Sigmoid colon (tissue), 7 donors: ENCODE results near the gene LCT. TPM values are rescaled to one million over a fixed set of nuclear protein-coding genes. Genes with fewer than 3 reads are reported as not detected.
"Not testable (repeated sequence)": the region's sequence is repeated elsewhere in the genome, so short reads cannot be mapped to it uniquely, and the experiment has no call there.

ENCODE experiments used
- DNase-seq: peaks from one replicate; pipeline ENCODE4 v3.0.0-alpha.2; 2019
- H3K27ac ChIP-seq, 4 donors: fragments of 200-600 bp; sonication (generic); one replicate each; pipeline ENCODE4 v1.5.1; 2016 to 2019; ENCODE audit warnings: mild to moderate bottlenecking in 1 of 4
- H3K27me3 ChIP-seq, 3 donors: fragments of 200-600 bp; sonication (generic); one replicate each; pipeline ENCODE4 v1.5.1; 2019; ENCODE audit warnings: mild to moderate bottlenecking in 1 of 3
- H3K36me3 ChIP-seq, 4 donors: fragments of 200-600 bp; sonication (generic); one replicate each; pipeline ENCODE4 v1.5.1; 2016 to 2019
- H3K4me1 ChIP-seq, 4 donors: fragments of 200-600 bp; sonication (generic); one replicate each; pipeline ENCODE4 v1.5.1; 2017 to 2019
- H3K4me3 ChIP-seq, 4 donors: fragments of 200-600 bp; sonication (generic); one replicate each; pipeline ENCODE4 v1.5.1; 2017 to 2019; ENCODE audit warnings: mild to moderate bottlenecking in 2 of 4, moderate library complexity in 1 of 4
- H3K9me3 ChIP-seq, 4 donors: fragments of 200-600 bp in 3 of 4; sonication (generic) in 3 of 4; one replicate each; pipeline versions ENCODE4 v1.5.1 to v1.6.1; 2013 to 2019
- CTCF ChIP-seq, 4 experiments: fragments of 450-650 bp in 3 of 4; fragments of 200-600 bp in 1 of 4; IDR thresholded peaks; one replicate each; pipeline ENCODE4 v1.5.1; 2016 to 2019; ENCODE audit warnings: antibody characterized with exemption in 4 of 4, mild to moderate bottlenecking in 3 of 4, moderate library complexity in 2 of 4
- EP300 ChIP-seq, 4 donors: sonication (generic); formaldehyde crosslinking; IDR thresholded peaks; one replicate each; pipeline ENCODE4 v1.6.1; 2017; ENCODE audit warnings: antibody characterized with exemption in 4 of 4
- POLR2A ChIP-seq, 2 donors: fragments of 450-650 bp; IDR thresholded peaks; one replicate each; pipeline ENCODE4 v1.6.1; 2016; ENCODE audit warnings: antibody characterized with exemption in 2 of 2, mild to moderate bottlenecking in 2 of 2, moderate library complexity in 2 of 2
- POLR2AphosphoS5 ChIP-seq, 4 donors: sonication (generic); formaldehyde crosslinking; IDR thresholded peaks; one replicate each; pipeline ENCODE4 v1.6.1; 2017; ENCODE audit warnings: antibody characterized with exemption in 4 of 4
- WGBS, 2 donors: extraction: QIAGEN DNeasy Blood & Tissue Kit; methylation state at CpG; one replicate each; pipeline ENCODE4 v1.1.7; 2013; 5-methylcytosine and 5-hydroxymethylcytosine counted together
- intact Hi-C: fragments of 100-400 bp; cut with DNase I; formaldehyde crosslinking; loops from one replicate; pipeline ENCODE4 v1.15.1; 2023
- polyA plus RNA-seq, 3 donors: library from polyadenylated mRNA; stranded (reverse); fragments of 200-250 nt; gene quantifications; one replicate each; pipeline ENCODE4 v1.2.3, GENCODE V29; 2013
- total RNA-seq, 4 donors: library from RNA; depleted of rRNA; stranded (reverse); fragments of >200 nt; gene quantifications; one replicate each; pipeline ENCODE4 v1.1.0, GENCODE V29; 2016
- donor health status: healthy with polysubstance abuse.
- donor health status: Bipolar disorder and iron deficiency.
- donor health status: healthy.

LCT gene
- total and polyA plus RNA-seq, 7 donors: under 0.01 to 0.23 (median 0.03) TPM; not detected in 4

- Histone ChIP-seq H3K9me3 (peaks cover 0 to 6% (median 0%) of the 10 kb centered on the region in 4 donors), H3K27me3 (no peaks in the 10 kb centered on the region), H3K36me3 (no peaks in the 10 kb centered on the region), H3K4me1 (no peaks in the 10 kb centered on the region), H3K27ac (no peak overlapping the region), H3K4me3 (no peak overlapping the region)
- TF ChIP-seq POLR2A (IDR thresholded peaks at IDR 0.05) (no peak), EP300 (IDR thresholded peaks at IDR 0.05) (no peak), CTCF (IDR thresholded peaks at IDR 0.05) (no peak), POLR2AphosphoS5 (IDR thresholded peaks at IDR 0.05) (no peak)
- 40 to 42% methylated on average over 4 of the region's 4 CpGs for WGBS, 2 donors
- intact Hi-C loops: no loop called here
- no peak for DNase-seq
Observed at GRCh38 chr2:135798762-135799161, 38.2 kb downstream of the LCT start.

- no peaks in the 10 kb centered on the region for H3K4me1 ChIP-seq
- no peak overlapping the region for H3K27ac ChIP-seq
- H3K9me3 ChIP-seq: peaks cover 0 to 6% (median 0%) of the 10 kb centered on the region in 4 donors
- H3K4me3 ChIP-seq: no peak overlapping the region
- intact Hi-C loops: no loop called here
- H3K36me3 ChIP-seq: no peaks in the 10 kb centered on the region
- DNase-seq: no peak
- H3K27me3 ChIP-seq: no peaks in the 10 kb centered on the region
- 61 to 70% methylated on average over 5 of the region's 5 CpGs for WGBS, 2 donors
- TF ChIP-seq POLR2AphosphoS5 (IDR thresholded peaks at IDR 0.05): no peak
- no peak for TF ChIP-seq POLR2A (IDR thresholded peaks at IDR 0.05)
- no peak for TF ChIP-seq EP300 (IDR thresholded peaks at IDR 0.05)
- TF ChIP-seq CTCF (IDR thresholded peaks at IDR 0.05): no peak
Observed at GRCh38 chr2:135798275-135798705, 38.7 kb downstream of the LCT start.

- Histone ChIP-seq H3K27me3 (no peaks in the 10 kb centered on the region), H3K36me3 (no peaks in the 10 kb centered on the region), H3K4me1 (no peaks in the 10 kb centered on the region), H3K9me3 (peaks cover 0 to 6% (median 0%) of the 10 kb centered on the region in 4 donors), H3K4me3 (no peak overlapping the region), H3K27ac (no peak overlapping the region)
- WGBS, 2 donors: 49 to 52% methylated on average over 22 of the region's 22 CpGs
- intact Hi-C loops: no loop called here
- TF ChIP-seq POLR2A (IDR thresholded peaks at IDR 0.05) (no peak), CTCF (IDR thresholded peaks at IDR 0.05) (peak; percentile 51 to 83 (median 64))
- peak; percentile 74 for DNase-seq
Observed at GRCh38 chr2:135797497-135798274, 39.3 kb downstream of the LCT start.

- Histone ChIP-seq H3K36me3 (no peaks in the 10 kb centered on the region), H3K27me3 (no peaks in the 10 kb centered on the region), H3K9me3 (peaks cover 0 to 6% (median 0%) of the 10 kb centered on the region in 4 donors), H3K4me3 (no peak overlapping the region), H3K4me1 (no peaks in the 10 kb centered on the region), H3K27ac (no peak overlapping the region)
- TF ChIP-seq POLR2AphosphoS5 (IDR thresholded peaks at IDR 0.05) (no peak), POLR2A (IDR thresholded peaks at IDR 0.05) (no peak), CTCF (IDR thresholded peaks at IDR 0.05) (no peak), EP300 (IDR thresholded peaks at IDR 0.05) (no peak)
- no peak for DNase-seq
- intact Hi-C loops: no loop called here
- 95 to 98% methylated on average over 8 of the region's 8 CpGs for WGBS, 2 donors
Observed at GRCh38 chr2:135796606-135797005, 40.4 kb downstream of the LCT start.

- intact Hi-C loops: not testable (repeated sequence)
Observed at GRCh38 chr2:135795641-135796040, 41.3 kb downstream of the LCT start.

More at GRCh38 chr2:135795641-135796040, 41.3 kb downstream of the LCT start:
- not testable (repeated sequence) for H3K4me1 ChIP-seq, H3K27me3 ChIP-seq, DNase-seq, H3K9me3 ChIP-seq, H3K36me3 ChIP-seq, H3K27ac ChIP-seq, H3K4me3 ChIP-seq
- WGBS, 2 donors: 85 to 91% methylated on average over 4 of the region's 4 CpGs
